CD4-positive, alpha-beta T cell treated with Interleukin-2 at 100 ng/mL for 4 hours (primary cell): ENCODE results near the gene XYLT1.

Source experiments
- DNase-seq: peaks from one replicate; pipeline ENCODE4 v3.0.0-alpha.2; 2020; ENCODE audit warnings: low spot score

Gene XYLT1

DNA sequence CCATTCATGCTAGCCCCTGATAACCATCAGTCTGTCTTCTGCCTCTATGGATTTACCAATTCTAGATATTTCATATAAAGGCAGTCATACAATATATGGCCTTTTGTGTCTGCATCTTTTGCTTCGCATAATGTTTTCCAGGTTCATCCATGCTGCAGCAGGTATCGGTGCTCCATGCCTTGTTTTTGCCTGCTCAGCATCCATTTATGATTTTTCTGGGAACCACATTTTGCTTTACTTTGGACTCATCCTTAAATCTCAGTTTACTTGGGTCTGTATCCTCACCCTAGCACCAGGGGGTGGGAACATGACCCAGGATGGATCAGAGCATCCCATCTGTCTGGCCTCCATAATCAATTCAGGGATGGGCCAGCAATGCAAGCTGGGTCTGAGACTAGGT is 325.7 kb downstream of the XYLT1 start:
- no peak for DNase-seq

DNA sequence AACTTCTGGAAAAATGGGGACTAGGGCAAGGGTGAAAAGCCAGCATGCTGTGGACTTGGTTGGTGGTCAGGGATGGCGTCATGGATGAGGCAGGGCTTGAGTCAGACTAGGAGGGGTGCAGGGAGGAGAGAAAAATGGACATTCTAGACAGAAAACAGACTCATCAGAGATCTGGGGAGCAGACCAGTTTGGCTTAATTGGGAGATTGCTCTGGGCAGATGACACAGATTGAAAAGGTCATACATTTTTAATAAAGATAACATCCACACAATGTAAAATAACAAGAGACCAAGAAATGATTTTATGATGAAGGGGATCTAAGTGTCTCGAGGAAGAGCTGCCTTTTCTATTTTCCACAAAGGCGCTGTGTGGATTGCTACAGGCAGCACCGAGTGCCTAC is 326.3 kb downstream of the XYLT1 start:
- no peak for DNase-seq

DNA sequence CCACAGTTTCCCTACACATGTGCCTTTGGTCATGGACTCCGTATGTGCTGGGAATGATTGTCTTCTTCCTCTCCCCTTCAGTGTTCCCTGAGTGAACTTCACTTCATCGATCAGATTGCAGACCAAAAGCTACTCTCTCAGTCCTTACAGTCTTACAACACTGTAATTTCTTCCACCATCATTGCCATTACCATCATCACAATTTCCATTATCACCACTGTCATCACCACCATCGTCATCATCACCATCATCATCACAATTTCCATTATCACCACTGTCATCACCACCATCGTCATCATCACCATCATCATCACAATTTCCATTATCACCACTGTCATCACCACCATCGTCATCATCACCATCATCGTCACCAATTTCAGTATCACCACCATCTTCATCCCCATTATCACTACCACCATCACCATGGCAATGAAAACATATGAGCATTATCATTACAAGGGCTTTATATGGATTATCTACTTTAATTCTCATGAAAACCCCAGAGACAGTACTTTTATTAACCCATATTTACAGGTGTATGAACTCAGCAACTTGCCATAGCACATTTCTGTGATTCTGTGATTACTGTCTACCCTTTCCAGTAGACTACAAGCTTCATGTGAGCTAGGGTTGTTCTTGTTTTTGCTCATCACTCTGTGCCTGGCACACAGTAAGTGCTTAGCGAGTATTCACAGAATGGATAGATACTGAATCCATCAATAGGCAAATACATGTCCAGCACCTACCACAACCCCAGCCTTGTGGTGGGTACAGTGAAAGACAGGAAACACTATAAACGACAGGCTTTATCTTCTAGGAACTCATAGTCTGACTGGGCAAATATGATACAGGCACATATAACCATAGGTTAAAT is 327.0 kb downstream of the XYLT1 start:
- DNase-seq: no peak

DNA sequence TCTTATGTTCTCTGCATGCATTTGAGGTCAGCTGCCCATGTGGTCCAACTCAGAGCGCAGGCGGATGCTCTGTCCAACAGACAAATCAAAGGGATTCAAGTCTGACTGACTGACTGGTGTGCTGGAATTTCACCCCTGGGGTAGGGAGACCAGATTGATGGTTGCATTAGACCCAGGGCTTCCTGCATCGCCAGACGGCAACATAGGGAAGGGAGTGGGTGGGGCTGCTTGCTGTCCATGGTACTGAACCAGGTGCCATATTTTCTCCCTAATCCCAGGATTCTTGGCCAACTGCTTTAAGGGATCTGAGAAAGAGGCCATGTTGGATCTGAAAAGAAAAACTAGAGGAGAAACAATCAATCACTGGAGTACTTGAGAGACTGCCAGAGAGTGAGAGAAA is 332.0 kb downstream of the XYLT1 start:
- DNase-seq: no peak

DNA sequence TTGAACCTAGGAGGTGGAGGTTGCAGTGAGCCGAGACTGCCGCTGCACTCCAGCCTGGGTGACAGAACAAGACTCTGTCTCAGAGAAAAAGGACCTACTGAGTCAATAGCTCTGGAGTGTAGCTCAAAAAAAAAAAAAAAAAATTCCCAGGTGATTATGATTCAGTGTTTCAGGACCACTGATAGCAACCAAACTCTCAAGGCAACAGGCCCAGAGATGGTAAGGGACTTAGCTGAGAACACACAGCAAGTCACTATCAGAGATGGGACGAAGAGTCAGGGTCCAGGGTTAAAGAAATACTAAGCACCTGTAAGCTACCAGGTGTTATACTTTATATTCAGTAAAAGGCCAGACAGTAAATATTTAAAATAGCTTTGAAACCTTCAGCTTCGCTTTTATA is 335.3 kb downstream of the XYLT1 start:
- no peak for DNase-seq

DNA sequence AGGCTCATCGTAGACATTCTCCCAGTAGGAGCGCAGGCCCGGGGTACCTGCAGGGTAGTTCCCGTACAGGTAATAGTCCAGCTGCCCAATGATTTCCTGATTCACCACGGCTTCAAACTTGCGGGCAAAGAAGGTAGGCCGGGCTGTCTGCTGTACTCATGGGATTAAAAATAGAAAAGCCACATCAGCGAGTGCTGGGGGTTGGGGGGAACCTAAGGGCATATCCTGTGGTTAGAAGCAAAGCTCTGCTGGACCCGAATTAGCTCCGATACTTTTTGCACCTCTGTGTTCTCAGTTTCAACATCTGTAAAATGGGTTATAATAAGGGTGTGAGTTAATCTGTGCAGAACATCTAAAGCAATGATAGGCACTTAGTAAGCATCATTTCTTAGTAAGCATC is 336.2 kb downstream of the XYLT1 start:
- DNase-seq: no peak

DNA sequence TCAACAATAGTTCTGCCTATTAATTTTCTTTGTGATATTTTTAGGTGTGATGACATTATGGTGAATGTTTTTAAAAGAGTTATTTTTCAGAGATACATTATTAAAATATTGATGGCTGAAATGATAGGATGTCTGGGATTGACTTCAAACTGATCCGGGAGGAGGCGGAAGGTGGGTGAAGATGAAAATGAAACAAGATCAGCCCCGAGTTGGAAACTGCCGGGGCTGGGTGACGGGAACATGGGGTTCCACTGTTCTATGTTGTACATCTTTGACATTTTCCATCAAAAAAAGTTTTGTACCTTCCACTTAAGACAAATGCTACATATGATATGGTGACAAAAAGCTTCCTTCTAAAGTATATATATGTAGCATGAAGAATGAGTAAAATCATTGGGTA is 336.9 kb downstream of the XYLT1 start:
- no peak for DNase-seq

DNA sequence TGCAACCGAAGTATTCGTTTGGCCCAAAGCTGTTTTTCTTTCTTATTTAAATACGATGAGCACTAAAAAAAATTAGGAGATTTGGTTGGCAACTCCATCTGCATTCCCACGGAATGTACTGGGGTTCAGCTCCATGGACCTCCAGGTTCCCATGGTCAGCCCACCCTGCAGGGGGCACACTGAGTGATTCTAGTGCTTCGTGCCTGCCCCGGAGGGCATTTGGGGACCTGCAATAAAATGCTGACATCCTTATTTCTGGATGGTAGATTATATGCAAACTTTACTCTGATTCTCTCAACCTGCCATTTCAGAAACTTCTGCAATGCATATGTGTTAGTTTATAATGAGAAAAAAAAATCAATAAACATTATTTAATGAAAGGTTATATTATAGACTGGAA is 339.4 kb downstream of the XYLT1 start:
- no peak for DNase-seq

DNA sequence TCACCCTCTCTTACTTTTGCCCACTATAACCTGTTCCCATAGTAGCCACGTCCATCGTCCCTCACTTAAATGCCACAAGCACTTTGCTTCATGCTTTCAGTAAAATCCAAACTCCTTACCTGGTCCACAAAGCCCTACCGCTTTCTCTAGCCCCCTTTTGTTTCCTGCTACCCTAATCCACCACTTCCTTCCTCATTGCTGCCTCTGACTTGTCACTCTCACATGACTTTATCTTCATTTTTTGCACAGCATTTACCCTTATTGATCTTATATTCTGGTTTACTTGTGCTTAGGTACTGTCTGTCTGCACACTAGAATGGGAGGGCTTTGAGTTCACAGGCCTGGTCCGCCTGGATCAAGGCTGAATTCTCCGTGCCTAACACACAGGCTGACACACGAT is 340.0 kb downstream of the XYLT1 start:
- DNase-seq: no peak

DNA sequence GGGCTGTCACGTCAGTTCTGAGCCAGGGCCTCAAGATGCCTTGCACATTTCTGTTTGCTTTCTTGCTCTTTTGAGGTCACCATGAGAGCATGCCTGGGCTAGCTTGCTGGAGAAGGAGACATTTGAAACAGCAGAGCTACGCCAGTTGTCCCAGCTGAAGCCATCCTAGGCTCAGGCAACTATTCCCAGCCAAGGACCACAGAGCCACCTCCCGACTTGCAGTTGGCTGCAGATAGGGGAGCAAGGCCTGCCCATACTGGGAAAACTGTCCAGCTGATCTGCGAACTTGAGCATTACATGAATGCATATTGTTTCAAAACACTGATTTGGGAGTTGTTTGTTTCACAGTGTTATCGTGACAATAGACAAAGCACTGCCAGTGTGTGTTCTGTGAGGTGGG is 340.8 kb downstream of the XYLT1 start:
- DNase-seq: no peak

DNA sequence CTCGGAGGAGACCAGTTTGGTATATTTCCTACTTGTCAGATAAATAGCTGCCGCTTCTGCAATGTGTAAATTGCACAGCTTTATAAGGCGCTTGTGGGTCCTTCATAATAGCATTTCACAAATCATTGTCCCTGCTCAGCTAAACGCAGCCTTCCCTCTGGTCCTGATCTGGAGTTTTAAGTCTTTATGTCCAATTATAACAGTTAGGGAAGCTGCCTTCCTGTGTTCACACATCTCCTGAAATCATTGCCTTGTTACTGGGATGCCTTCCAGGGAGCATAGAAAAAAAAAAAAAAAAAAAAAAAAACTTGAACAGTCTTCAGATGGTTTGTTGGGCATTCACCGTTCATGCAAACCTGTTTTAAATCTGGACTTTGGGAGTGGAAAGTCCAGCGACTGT is 342.0 kb downstream of the XYLT1 start:
- DNase-seq: no peak

DNA sequence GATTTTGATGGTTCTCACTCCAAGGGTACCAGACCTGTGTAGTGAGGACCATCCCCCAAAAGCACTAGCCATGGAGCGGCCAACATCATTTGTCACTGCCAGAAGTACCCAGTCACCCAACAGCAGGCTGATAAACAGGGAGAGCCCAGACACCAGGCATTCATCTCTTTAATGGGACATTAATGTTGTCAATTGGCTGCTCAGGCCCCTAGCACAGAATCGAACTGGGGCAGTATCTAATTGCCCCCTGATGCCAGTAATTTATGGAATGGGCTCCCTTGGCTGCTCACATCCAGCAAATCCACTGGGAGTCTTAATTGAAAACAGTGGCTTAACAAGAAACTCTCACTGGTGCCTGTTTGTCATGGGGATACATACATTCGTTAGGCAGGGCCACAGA is 344.6 kb downstream of the XYLT1 start:
- DNase-seq: no peak

DNA sequence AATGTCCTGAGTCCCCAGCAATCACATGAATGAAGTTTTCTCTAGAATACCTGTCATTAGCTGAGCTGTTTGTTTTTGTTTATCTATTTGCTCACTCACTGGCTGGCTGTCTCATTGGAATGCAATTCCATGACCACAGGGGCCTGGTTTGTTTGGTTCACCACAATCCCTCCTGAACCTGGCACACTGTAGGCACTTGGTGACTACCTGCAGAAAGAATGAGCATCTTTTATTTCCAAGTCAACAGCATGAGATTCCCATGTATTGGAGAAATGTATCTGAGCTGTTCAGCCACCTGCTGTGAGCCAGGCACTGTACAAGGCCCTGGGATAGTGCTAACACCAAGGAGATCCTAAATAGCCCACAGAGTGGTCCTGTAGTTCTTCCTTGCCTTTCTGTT is 345.1 kb downstream of the XYLT1 start:
- DNase-seq: no peak

DNA sequence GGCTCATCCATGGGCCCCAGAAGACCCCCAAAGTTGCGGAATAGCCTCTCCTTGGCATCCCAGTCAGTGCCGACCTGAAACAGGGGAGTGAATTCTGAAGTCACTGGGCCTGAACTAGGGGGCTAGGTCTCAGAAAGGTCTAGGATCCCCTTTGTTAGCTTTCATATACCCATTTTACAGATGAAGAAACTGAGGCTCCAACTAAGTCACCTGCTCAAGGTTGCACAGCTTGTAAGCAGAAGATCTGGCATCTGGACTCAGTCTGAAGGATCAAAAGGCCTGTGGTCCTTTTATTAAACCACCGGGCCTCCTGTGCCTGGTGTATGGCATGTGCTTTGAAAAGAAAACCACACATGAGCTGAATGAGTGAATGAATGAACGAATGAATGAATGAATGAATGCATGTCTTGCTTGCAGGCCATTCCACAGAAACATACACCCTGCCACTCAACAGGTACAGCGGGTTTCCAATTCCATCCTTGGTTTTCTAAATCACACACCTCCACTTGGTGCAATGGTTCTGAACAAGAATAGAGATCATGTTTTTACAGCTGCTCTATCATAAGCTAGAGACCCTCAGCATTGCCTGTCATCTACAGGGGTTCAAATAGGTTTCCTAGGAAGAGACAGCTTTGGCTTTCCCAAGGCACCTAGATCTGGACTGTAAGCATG is 352.7 kb downstream of the XYLT1 start:
- DNase-seq: no peak

DNA sequence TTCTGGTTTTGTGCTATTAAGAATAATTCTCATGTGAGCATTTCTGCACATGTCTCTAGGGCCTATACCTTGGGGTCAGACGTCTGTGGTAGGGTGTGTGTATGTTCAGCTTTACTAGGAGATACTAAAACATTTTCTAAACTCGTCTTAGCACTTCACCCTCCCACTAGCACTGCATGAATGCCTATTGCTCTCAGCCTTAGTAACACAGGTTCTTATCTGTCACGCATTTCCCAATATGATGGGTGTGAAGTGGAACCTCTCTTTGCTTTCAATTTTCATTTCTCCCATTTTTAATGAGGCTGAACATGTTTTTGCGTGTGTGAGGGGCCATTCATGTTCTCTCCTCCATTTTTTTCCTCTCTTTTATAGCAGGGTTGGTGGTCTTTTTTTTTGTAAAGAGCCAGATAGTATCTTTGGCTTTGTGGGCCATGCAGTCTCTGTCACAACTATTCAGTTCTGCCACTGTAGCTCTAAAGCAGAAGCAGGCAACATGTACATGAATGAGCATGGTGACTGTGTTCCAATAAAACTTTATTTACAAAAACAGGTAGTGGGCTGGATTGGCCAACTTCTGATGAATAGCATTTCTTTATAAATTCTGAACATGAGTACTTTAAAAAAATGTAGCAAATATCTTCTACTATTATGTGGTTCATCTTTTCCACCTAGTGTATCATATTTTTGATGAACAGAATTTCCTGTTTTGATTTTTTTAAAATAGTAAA is 354.0 kb downstream of the XYLT1 start:
- DNase-seq: no peak

DNA sequence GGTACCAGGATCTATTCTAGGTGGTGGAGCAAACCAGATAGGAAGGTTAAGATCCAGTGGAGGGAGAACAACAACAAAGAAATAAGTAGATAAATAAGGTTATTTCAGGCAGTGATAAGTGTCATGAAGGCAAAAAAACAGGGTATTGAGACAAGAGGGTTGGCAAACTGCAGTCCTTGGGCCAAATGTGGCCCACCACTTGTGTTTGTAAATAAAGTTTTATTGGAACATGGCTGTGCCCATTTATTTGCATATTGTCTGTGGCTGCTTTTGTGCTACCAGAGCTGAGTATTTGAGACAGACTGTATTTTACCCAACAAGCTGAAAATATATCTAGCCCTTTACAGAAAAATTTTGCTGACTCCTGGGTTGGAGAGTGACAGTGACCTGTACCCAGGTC is 361.3 kb downstream of the XYLT1 start:
- no peak for DNase-seq

DNA sequence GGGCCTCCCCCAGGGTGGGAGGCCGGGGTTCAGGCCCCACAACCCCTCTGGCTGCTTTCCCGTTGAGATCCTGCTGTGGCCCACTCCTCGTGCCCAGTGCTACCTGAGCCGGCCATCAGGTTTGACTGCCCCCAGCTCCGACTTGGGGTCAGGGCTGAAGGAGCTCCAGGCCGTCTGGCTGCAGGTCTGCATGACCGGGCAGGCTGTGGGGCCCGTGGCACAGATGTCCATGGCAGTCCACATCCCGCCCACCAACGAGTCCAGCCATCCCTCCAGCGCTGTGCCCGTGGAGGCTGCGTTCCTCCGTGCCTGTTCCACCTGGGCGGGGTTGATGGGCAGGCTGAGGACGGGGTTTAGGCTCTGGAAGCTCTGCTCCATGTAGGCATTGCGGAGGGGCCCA is 362.2 kb downstream of the XYLT1 start:
- no peak for DNase-seq

DNA sequence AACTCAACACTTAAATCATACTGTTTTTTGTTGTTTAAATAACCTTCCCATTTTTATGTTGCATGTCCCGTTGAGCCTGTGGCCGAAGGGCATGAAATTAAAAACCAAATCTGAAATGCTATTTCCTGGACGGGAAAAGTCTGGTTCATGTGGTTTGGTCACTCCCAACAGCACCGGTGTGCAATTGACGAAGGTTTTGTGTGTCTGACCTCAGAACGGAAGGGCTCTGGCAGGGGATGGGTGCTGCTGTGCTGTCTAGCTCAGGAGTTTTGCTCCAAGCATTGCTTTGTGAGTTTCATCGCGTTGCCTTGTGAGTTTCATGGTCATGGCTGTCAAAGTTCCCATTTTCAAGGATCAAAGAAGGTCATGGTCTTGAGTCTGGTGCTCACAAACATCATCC is 363.3 kb downstream of the XYLT1 start:
- DNase-seq: no peak

DNA sequence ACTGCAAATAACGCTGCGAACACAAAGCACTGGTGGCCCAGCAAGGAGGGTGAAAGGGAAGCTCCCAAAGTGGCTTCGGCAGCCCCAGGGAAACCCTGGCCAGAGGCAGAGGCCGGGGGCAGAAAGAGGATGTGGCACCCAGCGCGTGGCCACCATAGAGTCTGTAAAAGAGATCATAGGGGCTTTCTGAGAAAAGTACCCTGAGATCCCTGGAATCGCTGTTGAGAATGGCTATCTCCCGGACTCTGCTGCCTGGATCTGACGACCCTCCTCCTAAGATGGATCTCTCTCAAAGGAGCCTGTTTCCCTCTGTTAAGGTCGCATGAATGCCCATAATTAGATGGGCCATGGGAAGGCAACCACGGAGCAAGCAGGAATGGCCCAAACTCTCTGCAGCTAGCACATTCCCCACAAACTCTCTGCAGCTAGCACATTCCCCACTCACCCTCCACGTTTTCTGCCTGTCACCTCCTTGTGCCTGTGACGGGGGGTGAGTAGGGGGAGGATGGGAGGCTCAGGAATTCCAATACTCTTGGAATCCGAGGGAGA is 364.4 kb downstream of the XYLT1 start:
- DNase-seq: no peak

DNA sequence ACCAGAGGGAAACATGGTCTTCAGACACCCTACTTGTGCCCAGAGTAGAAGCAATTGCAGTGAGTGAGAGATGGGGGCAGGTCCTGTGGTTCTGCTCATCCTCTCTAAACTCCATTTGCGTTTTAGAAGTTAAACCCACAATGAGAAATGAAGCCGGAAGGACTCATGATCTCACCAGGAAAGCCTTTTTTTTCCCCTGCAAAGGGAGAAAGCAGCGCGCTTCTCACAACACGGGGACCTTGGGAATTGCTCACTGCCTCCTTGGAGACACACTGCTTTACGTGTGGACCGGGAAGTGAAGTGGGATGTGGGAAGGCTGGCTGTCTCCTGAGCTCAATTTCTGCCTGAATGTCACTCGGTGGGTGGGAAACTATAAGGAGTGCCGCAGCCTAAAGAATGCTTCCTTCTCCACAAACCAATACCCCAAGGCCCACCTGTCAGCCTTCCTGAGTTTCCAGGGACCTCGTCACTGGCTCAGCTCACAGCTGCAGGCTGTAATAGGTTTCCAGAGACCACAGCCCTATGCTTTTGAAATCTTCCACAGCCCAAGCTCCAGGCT is 365.4 kb downstream of the XYLT1 start:
- DNase-seq: no peak

DNA sequence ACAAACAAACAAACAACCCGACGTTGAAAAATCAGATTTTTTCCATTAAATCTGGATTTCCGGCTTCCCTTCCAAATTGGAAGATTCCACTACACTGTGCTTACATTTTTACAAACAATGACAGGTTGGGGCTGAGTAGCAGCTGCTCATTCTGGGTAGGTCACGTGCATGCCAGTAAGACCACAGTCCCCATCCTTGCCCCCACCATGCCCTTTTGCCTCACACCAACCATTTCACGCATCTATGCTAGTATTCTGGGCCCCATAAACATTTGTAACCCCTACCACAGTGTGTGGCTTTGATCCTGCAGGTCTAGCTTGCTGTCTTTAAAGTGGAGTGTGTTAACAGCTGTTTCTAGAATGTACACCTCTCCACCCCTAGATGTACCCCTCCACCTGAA is 366.1 kb downstream of the XYLT1 start:
- DNase-seq: no peak

DNA sequence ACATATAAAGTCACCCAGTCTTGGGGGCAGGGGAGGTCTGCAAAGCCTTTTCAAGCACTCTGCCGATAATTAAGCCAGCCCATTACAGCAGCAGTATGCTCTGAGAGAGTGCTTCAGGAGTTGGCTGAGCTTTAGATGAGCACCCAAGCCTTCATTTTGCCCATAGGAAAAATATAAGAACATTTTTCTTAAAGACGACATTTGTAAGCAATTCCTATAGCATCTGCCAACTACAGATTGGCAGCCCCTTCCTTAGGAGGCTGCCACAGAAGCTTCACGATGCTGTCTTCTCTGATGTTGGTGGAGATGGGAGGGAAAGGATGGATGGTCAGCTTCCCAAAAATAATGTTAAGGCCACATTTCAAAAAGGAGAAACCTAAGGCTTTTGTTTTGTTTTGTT is 367.5 kb downstream of the XYLT1 start:
- DNase-seq: no peak

DNA sequence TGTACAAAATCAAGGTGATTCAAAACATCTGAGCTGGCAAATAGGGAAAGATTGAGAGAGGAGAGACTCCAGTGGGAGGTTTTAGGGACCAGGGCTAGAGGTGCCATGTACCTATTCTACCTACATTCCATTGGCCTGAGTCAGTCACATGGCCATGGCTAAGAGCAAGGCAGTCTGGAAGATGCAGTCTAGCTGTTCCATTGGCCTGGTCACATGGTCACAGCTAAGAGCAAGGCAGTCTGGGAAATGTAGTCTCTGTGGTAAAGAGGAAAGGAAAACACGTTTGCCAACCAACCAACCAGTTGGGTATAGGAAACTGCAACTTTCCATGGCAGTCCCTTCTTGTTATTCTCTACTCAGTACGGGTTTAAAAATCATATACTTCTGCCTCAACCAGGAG is 369.1 kb downstream of the XYLT1 start:
- no peak for DNase-seq
